ENCODE data around the gene DEFB125. TPM values are rescaled to one million over a fixed set of nuclear protein-coding genes. Genes with fewer than 3 reads are reported as not detected.
"Not testable (repeated sequence)": the region's sequence is repeated elsewhere in the genome, so short reads cannot be mapped to it uniquely, and the experiment has no call there.

DEFB125 gene
- total and polyA plus RNA-seq, 2 donors (not counting 1 experiment from before 2014, with no cell fraction given): not detected

GRCh38 chr20:95215-95614 lies 7.7 kb downstream of the DEFB125 start:
- peaks cover 58% of the 10 kb centered on the region for H3K27me3 Mint-ChIP-seq
- Histone ChIP-seq H3K36me3 (replicated peaks in 1 of 2; ENCODE audit: control extremely low read depth in 1 of 2, control insufficient read depth in 1 of 2, extremely low read depth in 1 of 2, insufficient read depth in 2 of 2, low read length in 1 of 2) (no peaks in the 10 kb centered on the region), H4K20me1 (ENCODE audit: control insufficient read depth, insufficient read depth, low read length, poor library complexity, severe bottlenecking) (no peaks in the 10 kb centered on the region), H3K9ac (ENCODE audit: low read length) (no peak overlapping the region), H3K27ac (ENCODE audit: low read length in 2 of 2) (no peak overlapping the region), H2AFZ (ENCODE audit: insufficient read depth, low read depth, low read length, poor library complexity, severe bottlenecking) (no peak overlapping the region), H3K9me3 (ENCODE audit: control extremely low read depth in 1 of 3, control insufficient read depth in 2 of 3, insufficient read depth in 1 of 3, low read length in 2 of 3) (peaks cover 0 to 6% (median 3%) of the 10 kb centered on the region in 3 donors), H3K4me2 (replicated peaks; ENCODE audit: low read depth, low read length, poor library complexity, severe bottlenecking) (no peak overlapping the region), H3K4me1 (ENCODE audit: control insufficient read depth in 2 of 2, insufficient read depth in 2 of 2, low read length in 2 of 2) (no peaks in the 10 kb centered on the region), H3K79me2 (ENCODE audit: control insufficient read depth, insufficient read depth, low read length) (no peaks in the 10 kb centered on the region), H3K4me3 (ENCODE audit: control extremely low read depth in 1 of 5, extremely low read depth in 1 of 5, insufficient read depth in 1 of 5, low read depth in 2 of 5, low read length in 4 of 5) (no peak overlapping the region), H3K27me3 (replicated peaks in 1 of 4; ENCODE audit: control extremely low read depth in 1 of 4, control insufficient read depth in 3 of 4, insufficient read depth in 4 of 4, low read length in 3 of 4) (peaks cover 0 to 8% (median 4%) of the 10 kb centered on the region in 4 experiments)
- ChIA-PET POLR2A (no interaction called here), CTCF (no interaction called here)
- DNase-seq (no peak), ATAC-seq (ENCODE audit: low read depth) (no peak)
- peaks cover 4% of the 10 kb centered on the region for H3K9me3 Mint-ChIP-seq (ENCODE audit: insufficient read depth)
- no peak overlapping the region for H3K4me3 Mint-ChIP-seq
- WGBS (ENCODE audit: insufficient coverage): 100% methylated on average over 1 of the region's 4 CpGs
- TF ChIP-seq CTCF (IDR thresholded peaks at IDR 0.05) (no peak), EZH2 (IDR thresholded peaks at IDR 0.05; ENCODE audit: borderline replicate concordance, insufficient read depth, low read depth, low read length, poor library complexity, severe bottlenecking) (no peak)
- no peak overlapping the region for H3K27ac Mint-ChIP-seq
- intact Hi-C loops (cut with micrococcal nuclease): no loop called here
- no peaks in the 10 kb centered on the region for H3K4me1 Mint-ChIP-seq

DNA sequence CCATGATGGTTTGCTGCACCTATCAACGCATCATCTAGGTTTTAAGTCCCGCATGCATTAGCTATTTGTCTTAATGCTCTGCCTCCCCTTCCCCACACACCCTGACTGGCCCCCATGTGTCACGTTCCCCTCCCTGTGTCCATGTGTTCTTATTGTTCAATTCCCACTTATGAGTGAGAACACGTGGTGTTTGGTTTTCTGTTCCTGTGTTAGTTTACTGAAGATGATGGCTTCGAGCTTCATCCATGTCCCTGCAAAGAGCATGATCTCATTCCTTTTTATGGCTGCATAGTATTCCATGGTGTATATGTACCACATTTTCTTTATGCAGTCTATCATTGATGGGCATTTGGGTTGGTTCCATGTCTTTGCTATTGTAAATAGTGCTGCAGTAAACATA lies 10.2 kb downstream of the DEFB125 start:
- H3K4me3 ChIP-seq (ENCODE audit: control extremely low read depth in 1 of 5, extremely low read depth in 1 of 5, insufficient read depth in 1 of 5, low read depth in 2 of 5, low read length in 4 of 5); H3K9me3 ChIP-seq (ENCODE audit: control extremely low read depth in 1 of 3, control insufficient read depth in 2 of 3, insufficient read depth in 1 of 3, low read length in 2 of 3); H3K36me3 ChIP-seq (replicated peaks in 1 of 2; ENCODE audit: control extremely low read depth in 1 of 2, control insufficient read depth in 1 of 2, extremely low read depth in 1 of 2, insufficient read depth in 2 of 2, low read length in 1 of 2); H3K27ac Mint-ChIP-seq; H3K4me1 Mint-ChIP-seq; CTCF ChIA-PET; intact Hi-C loops (cut with micrococcal nuclease); DNase-seq; H3K27ac ChIP-seq (ENCODE audit: low read length in 2 of 2); POLR2A ChIA-PET; H3K9me3 Mint-ChIP-seq (ENCODE audit: insufficient read depth); H4K20me1 ChIP-seq (ENCODE audit: control insufficient read depth, insufficient read depth, low read length, poor library complexity, severe bottlenecking); H3K9ac ChIP-seq (ENCODE audit: low read length); H3K4me2 ChIP-seq (replicated peaks; ENCODE audit: low read depth, low read length, poor library complexity, severe bottlenecking); H3K79me2 ChIP-seq (ENCODE audit: control insufficient read depth, insufficient read depth, low read length); H3K4me1 ChIP-seq (ENCODE audit: control insufficient read depth in 2 of 2, insufficient read depth in 2 of 2, low read length in 2 of 2); H3K4me3 Mint-ChIP-seq; ATAC-seq (ENCODE audit: low read depth); H2AFZ ChIP-seq (ENCODE audit: insufficient read depth, low read depth, low read length, poor library complexity, severe bottlenecking): not testable (repeated sequence)
- H3K27me3 ChIP-seq (replicated peaks in 1 of 4; ENCODE audit: control extremely low read depth in 1 of 4, control insufficient read depth in 3 of 4, insufficient read depth in 4 of 4, low read length in 3 of 4): peaks cover 0 to 10% (median 3%) of the 10 kb centered on the region in 4 experiments
- no CpG with 5 or more reads among the region's 5 CpGs for WGBS (ENCODE audit: insufficient coverage)
- H3K27me3 Mint-ChIP-seq: peaks cover 50% of the 10 kb centered on the region

Measured in B cell (primary cell).